ENCODE data around the gene KIAA0825. TPM values are rescaled to one million over a fixed set of nuclear protein-coding genes. Genes with fewer than 3 reads are reported as not detected.

The KIAA0825 gene
- total RNA-seq, 6 experiments from 2014 or later: 1.3 to 2.8 (median 1.7) TPM

- Mint-ChIP-seq H3K4me3 (no peak overlapping the region), H3K4me1 (ENCODE audit: low read depth) (no peaks in the 10 kb centered on the region), H3K27me3 (ENCODE audit: insufficient read depth) (no peaks in the 10 kb centered on the region), H3K27ac (no peak overlapping the region), H3K36me3 (ENCODE audit: low read depth) (peaks cover 8% of the 10 kb centered on the region), H3K9me3 (no peaks in the 10 kb centered on the region; the same call in 1 of the 2 replicates)
- DNase-seq: no peak
- no peak for TF ChIP-seq CTCF (IDR thresholded peaks at IDR 0.05)
These were observed 60.4 kb downstream of the KIAA0825 start for GRCh38 chr5:94558028-94558427.

GRCh38 chr5:94551858-94552257 is 66.5 kb downstream of the KIAA0825 start:
- Mint-ChIP-seq H3K27me3 (ENCODE audit: insufficient read depth) (no peaks in the 10 kb centered on the region), H3K9me3 (no peaks in the 10 kb centered on the region), H3K27ac (no peak overlapping the region), H3K36me3 (ENCODE audit: low read depth) (no peaks in the 10 kb centered on the region), H3K4me3 (no peak overlapping the region), H3K4me1 (ENCODE audit: low read depth) (no peaks in the 10 kb centered on the region)
- TF ChIP-seq CTCF (IDR thresholded peaks at IDR 0.05): no peak
- DNase-seq: no peak

GRCh38 chr5:94545870-94546625 is 72.4 kb downstream of the KIAA0825 start:
- peaks cover 9% of the 10 kb centered on the region; the same call in 1 of the 2 replicates for H3K4me1 Mint-ChIP-seq (ENCODE audit: low read depth)
- H3K36me3 Mint-ChIP-seq (ENCODE audit: low read depth): peaks cover 8% of the 10 kb centered on the region
- no peak for TF ChIP-seq CTCF (IDR thresholded peaks at IDR 0.05)
- H3K27ac Mint-ChIP-seq: no peak overlapping the region
- H3K4me3 Mint-ChIP-seq: no peak overlapping the region
- no peak for DNase-seq
- no peaks in the 10 kb centered on the region; the same call in 1 of the 2 replicates for H3K27me3 Mint-ChIP-seq (ENCODE audit: insufficient read depth)
- H3K9me3 Mint-ChIP-seq: peaks cover 17% of the 10 kb centered on the region

- no peak for TF ChIP-seq CTCF (IDR thresholded peaks at IDR 0.05)
- DNase-seq: no peak
These were observed 73.4 kb downstream of the KIAA0825 start for GRCh38 chr5:94544875-94545547.

GRCh38 chr5:94544031-94544650 is 74.3 kb downstream of the KIAA0825 start:
- Mint-ChIP-seq H3K4me3 (no peak overlapping the region), H3K9me3 (peaks cover 30% of the 10 kb centered on the region), H3K27me3 (ENCODE audit: insufficient read depth) (no peaks in the 10 kb centered on the region; the same call in 1 of the 2 replicates), H3K4me1 (ENCODE audit: low read depth) (peaks cover 9% of the 10 kb centered on the region; the same call in 1 of the 2 replicates), H3K27ac (no peak overlapping the region), H3K36me3 (ENCODE audit: low read depth) (peaks cover 17% of the 10 kb centered on the region)
- peak; percentile 26 for DNase-seq
- no peak for TF ChIP-seq CTCF (IDR thresholded peaks at IDR 0.05)

More at GRCh38 chr5:94544875-94545547, 73.4 kb downstream of the KIAA0825 start:
- Mint-ChIP-seq H3K4me1 (ENCODE audit: low read depth) (peaks cover 9% of the 10 kb centered on the region; the same call in 1 of the 2 replicates), H3K4me3 (no peak overlapping the region), H3K9me3 (peaks cover 27% of the 10 kb centered on the region), H3K27me3 (ENCODE audit: insufficient read depth) (no peaks in the 10 kb centered on the region; the same call in 1 of the 2 replicates), H3K36me3 (ENCODE audit: low read depth) (peaks cover 16% of the 10 kb centered on the region), H3K27ac (no peak overlapping the region)
